22Rv1 (cell line): ENCODE measurements around the gene IGF2R.
"Not testable (repeated sequence)": the region's sequence is repeated elsewhere in the genome, so short reads cannot be mapped to it uniquely, and the experiment has no call there.

Experiments
- H3K27ac ChIP-seq: fragments of 450-650 bp; 2 replicates; pipeline ENCODE4 v1.5.1; 2017
- ZFX ChIP-seq: fragments of 450-650 bp; IDR thresholded peaks from 2 replicates; pipeline ENCODE4 v1.6.1; 2017; ENCODE audit warnings: antibody characterized with exemption, borderline replicate concordance
- TF ChIP-seq, protein P1 (sequence below): fragments of 450-650 bp; IDR thresholded peaks from 2 replicates; pipeline ENCODE4 v1.5.1; 2017; ENCODE audit warnings: mild to moderate bottlenecking

IGF2R gene

DNA sequence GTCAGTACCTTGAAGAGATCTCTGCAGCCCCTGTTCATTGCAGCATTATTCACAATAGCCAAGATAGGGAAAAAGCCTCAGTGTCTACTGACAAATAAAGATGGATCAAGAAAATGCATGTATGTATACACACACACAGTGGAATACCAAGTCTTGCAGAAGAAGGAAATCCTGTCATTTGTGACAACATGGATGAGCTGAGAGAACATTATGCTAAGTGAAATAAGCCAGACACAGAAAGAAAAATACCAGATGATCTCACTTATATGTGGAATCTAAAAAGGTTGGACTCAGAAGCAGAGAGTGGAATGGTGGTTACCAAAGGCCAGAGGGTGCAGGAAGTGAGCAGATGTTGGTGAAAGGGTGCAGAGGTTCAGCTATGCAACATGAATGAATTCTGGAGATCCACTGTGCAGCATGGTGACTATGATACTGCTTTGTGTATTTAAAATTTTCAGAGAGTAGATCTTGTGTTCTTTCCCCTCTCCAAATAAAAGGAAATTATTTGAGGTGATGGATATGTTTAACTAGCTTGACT, 141.8 kb downstream of the IGF2R start:
- TF ChIP-seq, protein P1, sequence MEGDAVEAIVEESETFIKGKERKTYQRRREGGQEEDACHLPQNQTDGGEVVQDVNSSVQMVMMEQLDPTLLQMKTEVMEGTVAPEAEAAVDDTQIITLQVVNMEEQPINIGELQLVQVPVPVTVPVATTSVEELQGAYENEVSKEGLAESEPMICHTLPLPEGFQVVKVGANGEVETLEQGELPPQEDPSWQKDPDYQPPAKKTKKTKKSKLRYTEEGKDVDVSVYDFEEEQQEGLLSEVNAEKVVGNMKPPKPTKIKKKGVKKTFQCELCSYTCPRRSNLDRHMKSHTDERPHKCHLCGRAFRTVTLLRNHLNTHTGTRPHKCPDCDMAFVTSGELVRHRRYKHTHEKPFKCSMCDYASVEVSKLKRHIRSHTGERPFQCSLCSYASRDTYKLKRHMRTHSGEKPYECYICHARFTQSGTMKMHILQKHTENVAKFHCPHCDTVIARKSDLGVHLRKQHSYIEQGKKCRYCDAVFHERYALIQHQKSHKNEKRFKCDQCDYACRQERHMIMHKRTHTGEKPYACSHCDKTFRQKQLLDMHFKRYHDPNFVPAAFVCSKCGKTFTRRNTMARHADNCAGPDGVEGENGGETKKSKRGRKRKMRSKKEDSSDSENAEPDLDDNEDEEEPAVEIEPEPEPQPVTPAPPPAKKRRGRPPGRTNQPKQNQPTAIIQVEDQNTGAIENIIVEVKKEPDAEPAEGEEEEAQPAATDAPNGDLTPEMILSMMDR, result no peak
- no peak for TF ChIP-seq ZFX
- H3K27ac ChIP-seq, result no peak overlapping the region

DNA sequence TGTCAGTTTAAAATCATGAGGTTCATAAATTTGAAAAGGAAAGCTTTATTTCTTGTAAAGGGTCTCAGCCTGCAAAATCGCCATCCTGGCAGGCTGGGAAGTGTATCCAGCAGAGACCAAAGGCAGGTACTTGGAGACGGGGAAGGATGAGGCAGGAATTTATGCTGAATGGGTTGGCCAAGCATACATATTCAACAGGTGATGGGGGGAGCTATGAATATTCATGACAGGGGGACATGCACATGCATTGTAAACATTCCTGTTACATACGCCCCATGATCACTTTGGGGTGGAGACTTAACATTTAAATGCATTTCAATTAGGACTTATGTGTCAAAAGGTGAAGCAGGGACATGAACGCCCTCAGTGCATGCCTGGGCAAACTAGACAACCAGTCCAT, 142.9 kb downstream of the IGF2R start:
- TF ChIP-seq, protein P1, result no peak
- no peak for TF ChIP-seq ZFX
- H3K27ac ChIP-seq, result no peak overlapping the region

DNA sequence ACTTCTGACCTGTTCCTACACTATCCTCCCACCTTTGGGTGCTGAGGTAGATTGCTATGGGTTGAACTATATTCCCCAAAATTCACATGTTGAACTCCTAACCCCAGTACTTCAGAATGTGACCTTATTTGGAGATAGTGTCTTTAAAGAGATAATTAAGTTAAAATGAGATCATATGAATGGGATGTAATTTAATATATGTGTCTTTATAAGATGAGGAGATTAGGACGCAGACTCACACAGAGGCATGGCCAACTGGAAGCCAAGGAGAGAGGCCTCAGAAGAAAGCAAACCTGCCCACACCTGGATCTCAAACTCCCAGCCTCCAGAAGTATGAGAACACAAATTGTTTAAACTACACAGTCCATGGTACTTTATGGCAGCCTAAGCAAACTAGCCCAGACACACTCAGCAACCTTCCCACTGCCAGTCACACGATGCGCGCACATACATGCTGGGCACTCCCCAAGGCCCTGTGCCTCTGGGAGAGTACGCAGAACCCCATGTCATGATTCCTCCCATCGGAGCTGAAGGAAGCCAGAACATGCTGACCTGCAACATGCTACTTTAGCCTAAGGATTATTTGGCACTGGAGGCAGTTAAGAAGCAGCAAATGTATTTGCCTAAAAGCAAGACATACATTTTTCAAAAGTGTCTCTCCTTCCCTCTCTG, 143.9 kb downstream of the IGF2R start:
- no peak overlapping the region for H3K27ac ChIP-seq
- TF ChIP-seq, protein P1, result no peak
- no peak for TF ChIP-seq ZFX

DNA sequence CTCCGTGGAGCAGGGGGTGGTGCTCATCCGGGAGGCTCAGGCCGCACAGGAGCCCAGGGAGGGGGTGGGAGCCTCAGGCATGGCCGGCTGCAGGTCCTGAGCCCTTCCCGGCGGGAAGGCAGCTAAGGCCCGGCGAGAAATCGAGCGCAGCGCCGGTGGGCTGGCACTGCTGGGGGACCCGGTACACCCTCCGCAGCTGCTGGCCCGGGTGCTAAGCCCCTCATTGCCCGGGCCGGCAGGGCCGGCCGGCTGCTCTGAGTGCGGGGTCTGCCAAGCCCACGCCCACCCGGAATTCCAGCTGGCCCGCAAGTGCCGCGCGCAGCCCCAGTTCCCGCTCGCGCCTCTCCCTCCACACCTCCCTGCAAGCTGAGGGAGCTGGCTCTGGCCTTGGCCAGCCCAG, 145.7 kb downstream of the IGF2R start:
- not testable (repeated sequence) for H3K27ac ChIP-seq

DNA sequence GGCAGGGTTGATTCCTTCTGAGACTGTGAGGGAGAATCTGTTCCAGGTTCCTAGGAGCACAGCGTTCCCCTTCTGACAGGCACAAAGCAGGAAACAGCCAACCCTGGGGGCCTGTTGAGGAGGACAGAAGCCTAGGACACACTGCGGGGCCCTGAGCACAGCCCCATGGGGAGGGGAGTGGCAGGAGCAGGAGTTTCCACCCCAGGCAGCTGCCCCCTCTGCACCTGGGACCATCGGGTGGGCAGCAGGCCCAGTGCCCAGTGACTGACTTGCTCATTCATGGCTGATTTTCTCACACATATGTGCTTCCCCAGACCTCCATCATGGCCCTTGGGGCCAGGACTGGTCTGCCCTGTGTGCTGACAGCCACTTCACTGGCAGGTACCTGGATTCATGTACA, 146.5 kb downstream of the IGF2R start:
- no peak overlapping the region for H3K27ac ChIP-seq
- TF ChIP-seq, protein P1, result no peak
- TF ChIP-seq ZFX, result no peak

DNA sequence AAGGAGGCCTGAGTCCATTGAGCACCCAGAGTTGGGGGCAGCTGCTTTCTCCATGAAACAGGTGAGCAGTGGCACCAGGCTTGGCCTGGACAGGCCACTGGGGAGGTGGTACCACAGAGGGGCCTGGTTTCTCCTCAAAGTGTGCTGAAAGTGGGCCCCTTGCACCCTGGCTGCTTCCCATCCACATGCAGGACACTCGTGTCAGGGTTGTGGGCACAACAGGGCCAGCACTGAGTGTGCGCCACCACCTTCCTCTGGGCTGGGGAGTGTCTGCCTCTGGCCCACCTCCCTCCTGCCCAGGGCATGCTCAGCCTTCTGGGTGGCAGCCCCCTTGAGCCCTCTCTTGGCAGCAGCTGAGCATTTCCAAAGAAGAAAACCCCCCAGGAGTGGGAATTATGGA, 147.5 kb downstream of the IGF2R start:
- TF ChIP-seq ZFX, result no peak
- TF ChIP-seq, protein P1, result no peak

DNA sequence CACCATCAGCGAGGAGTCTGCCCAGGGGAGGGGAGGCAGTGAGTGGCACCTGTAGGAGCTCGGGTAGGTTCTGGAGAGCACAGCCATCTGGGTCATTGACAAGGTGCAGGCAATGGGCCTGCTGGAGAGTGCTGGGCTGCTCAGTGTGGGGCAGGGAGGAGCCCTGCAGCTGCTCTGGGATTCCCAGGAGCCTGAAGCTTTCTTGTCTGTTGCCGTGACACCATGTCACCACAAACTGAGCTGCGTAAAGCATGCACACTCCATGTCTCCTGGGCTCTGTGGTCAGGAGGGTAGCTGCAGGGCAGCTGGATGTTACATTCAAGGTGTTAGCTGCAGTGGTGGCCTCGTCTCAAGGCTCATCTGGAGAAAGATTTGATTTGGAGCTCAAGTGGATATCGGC, 148.3 kb downstream of the IGF2R start:
- H3K27ac ChIP-seq, result no peak overlapping the region
- TF ChIP-seq, protein P1, result no peak
- TF ChIP-seq ZFX, result no peak

More for the DNA sequence above, 147.5 kb downstream of the IGF2R start:
- no peak overlapping the region for H3K27ac ChIP-seq
